PC-3 (cell line): ENCODE measurements around the gene ATP2B3. TPM values are rescaled to one million over a fixed set of nuclear protein-coding genes. Genes with fewer than 3 reads are reported as not detected.

ENCODE experiments used
- ATAC-seq: fragments of 200-7000 bp; cut with Tn5 transposase; 2 replicates; pipeline ENCODE4 v1.9.1; 2020; ENCODE audit warnings: mild to moderate bottlenecking, moderate library complexity
- BruUV-seq: library from RNA; stranded (reverse); fragments of 400-500 nt; replicated peaks from 2 replicates; lab custom pipeline; 2021; lab: Mats Ljungman, UMichigan
- CTCF ChIA-PET: fragments of 300-600 bp; sonication (Branson Sonifier 250); formaldehyde crosslinking; loops from one replicate; lab custom pipeline; 2022; ENCODE audit warnings: antibody characterized with exemption; lab: Charles Lee
- POLR2A ChIA-PET: fragments of 300-600 bp; sonication (Branson Sonifier 250); formaldehyde crosslinking; loops from one replicate; lab custom pipeline; 2022; ENCODE audit warnings: antibody characterized with exemption; ENCODE audit not compliant: unreplicated experiment; lab: Charles Lee
- DNase-seq: peaks from one replicate; pipeline ENCODE4 v3.0.0-alpha.2; 2015
- H2AFZ ChIP-seq: fragments of 300-600 bp; sonication (generic); 2 replicates; pipeline ENCODE4 v1.6.0; 2016; ENCODE audit warnings: antibody characterized with exemption, low read length
- H3F3A ChIP-seq: fragments of 300-600 bp; sonication (generic); one replicate; pipeline ENCODE4 v1.6.0; 2017; ENCODE audit warnings: antibody characterized with exemption, low read length, control low read depth, mild to moderate bottlenecking; ENCODE audit not compliant: unreplicated experiment
- H3K27ac ChIP-seq: fragments of 300-600 bp; sonication (generic); 2 replicates; pipeline ENCODE4 v1.5.1; 2016; ENCODE audit warnings: mild to moderate bottlenecking, low read length
- H3K27me3 ChIP-seq: fragments of 300-600 bp; sonication (generic); 2 replicates; pipeline ENCODE4 v1.6.1; 2016; ENCODE audit warnings: low read length, mixed read lengths
- H3K36me3 ChIP-seq: fragments of 300-600 bp; sonication (generic); 2 replicates; pipeline ENCODE4 v1.6.1; 2016; ENCODE audit warnings: low read depth, mixed run types, low read length, mixed read lengths
- H3K4me1 ChIP-seq: fragments of 300-600 bp; sonication (generic); 2 replicates; pipeline ENCODE4 v1.5.1; 2016; ENCODE audit warnings: low read length; ENCODE audit not compliant: insufficient read depth
- H3K4me2 ChIP-seq: fragments of 300-600 bp; sonication (generic); 2 replicates; pipeline ENCODE4 v1.6.0; 2016; ENCODE audit warnings: low read length
- H3K4me3 ChIP-seq: fragments of 300-600 bp; sonication (generic); 2 replicates; pipeline ENCODE4 v1.5.1; 2016; ENCODE audit warnings: mild to moderate bottlenecking, low read length, mixed read lengths
- H3K79me2 ChIP-seq: fragments of 300-600 bp; sonication (generic); 2 replicates; pipeline ENCODE4 v1.6.1; 2017; ENCODE audit warnings: low read length, mixed read lengths
- H3K9ac ChIP-seq: fragments of 300-600 bp; sonication (generic); 2 replicates; pipeline ENCODE4 v1.6.0; 2016; ENCODE audit warnings: mild to moderate bottlenecking, low read length
- H3K9me2 ChIP-seq: fragments of 300-600 bp; sonication (generic); replicated peaks from 2 replicates; pipeline ENCODE4 v1.6.1; 2016; ENCODE audit warnings: mixed run types, low read length, mixed read lengths
- H3K9me3 ChIP-seq: fragments of 300-600 bp; sonication (generic); 2 replicates; pipeline ENCODE4 v1.6.1; 2016; ENCODE audit warnings: low read length, mixed read lengths
- H4K20me1 ChIP-seq: fragments of 300-600 bp; sonication (generic); 2 replicates; pipeline ENCODE4 v1.6.1; 2016; ENCODE audit warnings: low read length, mixed read lengths
- EZH2 ChIP-seq: fragments of 300-600 bp; sonication (generic); IDR thresholded peaks from one replicate; pipeline ENCODE4 v1.6.1; 2017; ENCODE audit warnings: antibody characterized with exemption, mild to moderate bottlenecking, low read length; ENCODE audit not compliant: unreplicated experiment
- EZH2phosphoT487 ChIP-seq: fragments of 300-600 bp; sonication (generic); IDR thresholded peaks from 2 replicates; pipeline ENCODE4 v1.6.1; 2018; ENCODE audit warnings: mild to moderate bottlenecking, antibody characterized with exemption, low read length, borderline replicate concordance
- intact Hi-C: fragments of 100-400 bp; cut with micrococcal nuclease; formaldehyde crosslinking; loops from 2 replicates; pipeline ENCODE4 v1.9.0; 2023
- total RNA-seq: library from RNA; depleted of rRNA; stranded (reverse); fragments of >200 nt; gene quantifications from 2 replicates; pipeline ENCODE4 v1.2.3, GENCODE V29; 2014
- TF ChIP-seq, protein P1 (sequence below): fragments of 300-600 bp; sonication (generic); conservative IDR thresholded peaks from 2 replicates; pipeline ENCODE4 v1.5.1; 2017; ENCODE audit warnings: antibody characterized with exemption, low read depth, mild to moderate bottlenecking, low read length

The ATP2B3 gene
- total RNA-seq, 1 experiment from 2014 or later, result not detected

DNA sequence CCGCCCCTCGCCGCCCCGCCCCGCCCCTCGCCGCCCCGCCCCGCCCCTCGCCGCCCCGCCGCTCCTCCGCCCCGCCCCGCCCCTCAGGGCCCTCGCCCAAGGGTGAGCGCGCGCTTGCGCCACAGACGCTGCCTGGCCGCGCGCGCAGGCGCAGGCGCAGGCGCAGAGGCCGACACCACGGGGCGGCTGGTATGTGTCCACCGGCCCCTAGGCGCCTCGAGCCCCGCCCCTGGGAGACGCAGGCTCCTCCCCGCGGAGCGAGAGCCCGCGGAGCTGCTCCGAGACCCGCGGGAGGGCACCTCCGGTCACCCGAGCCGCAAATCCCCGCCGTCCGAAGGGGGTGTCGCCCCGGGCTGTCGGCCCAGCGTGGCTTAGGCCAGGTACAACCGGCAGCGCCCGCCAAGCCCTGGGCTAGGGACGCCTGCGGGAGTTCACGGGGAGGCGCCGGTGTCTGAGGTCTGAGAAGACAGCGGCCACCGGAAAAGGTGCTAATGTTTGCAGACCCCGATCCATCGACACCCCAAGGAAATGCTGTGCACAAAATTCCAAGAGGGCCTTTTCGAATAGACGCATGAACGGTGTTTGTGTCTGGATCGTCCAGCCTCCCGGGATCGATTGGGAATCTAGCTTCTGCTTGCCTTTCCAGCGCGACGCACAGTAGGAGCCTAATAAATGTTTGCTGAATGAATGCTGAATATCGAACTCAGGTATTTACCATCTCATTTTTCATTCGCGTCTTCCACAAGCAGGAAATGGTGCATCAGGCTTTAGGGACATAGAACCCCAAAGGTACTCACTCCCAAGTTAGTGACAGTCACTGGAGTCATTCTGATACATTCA, 82.0 kb downstream of the ATP2B3 start:
- Histone ChIP-seq H3K9me2 (no peaks in the 10 kb centered on the region), H3K27me3 (no peaks in the 10 kb centered on the region), H3K36me3 (no peaks in the 10 kb centered on the region), H3K9ac (peak overlapping the region; percentile 79), H3K4me1 (peaks cover 6% of the 10 kb centered on the region; the same call in 1 of the 2 replicates), H3K27ac (no peak overlapping the region), H3F3A (no peaks in the 10 kb centered on the region), H3K79me2 (peaks cover 33% of the 10 kb centered on the region), H3K4me3 (peak overlapping the region; percentile 86), H3K9me3 (no peaks in the 10 kb centered on the region), H4K20me1 (peaks cover 23% of the 10 kb centered on the region), H2AFZ (peak overlapping the region; percentile 95), H3K4me2 (peak overlapping the region; percentile 96)
- CTCF ChIA-PET, result interaction anchor here (1.3 kb wide), 1 partner anchor 68 kb away, joined by 5 read pairs; no protein-coding TSS in a partner anchor
- intact Hi-C loops, result no loop called here
- TF ChIP-seq, protein P1, sequence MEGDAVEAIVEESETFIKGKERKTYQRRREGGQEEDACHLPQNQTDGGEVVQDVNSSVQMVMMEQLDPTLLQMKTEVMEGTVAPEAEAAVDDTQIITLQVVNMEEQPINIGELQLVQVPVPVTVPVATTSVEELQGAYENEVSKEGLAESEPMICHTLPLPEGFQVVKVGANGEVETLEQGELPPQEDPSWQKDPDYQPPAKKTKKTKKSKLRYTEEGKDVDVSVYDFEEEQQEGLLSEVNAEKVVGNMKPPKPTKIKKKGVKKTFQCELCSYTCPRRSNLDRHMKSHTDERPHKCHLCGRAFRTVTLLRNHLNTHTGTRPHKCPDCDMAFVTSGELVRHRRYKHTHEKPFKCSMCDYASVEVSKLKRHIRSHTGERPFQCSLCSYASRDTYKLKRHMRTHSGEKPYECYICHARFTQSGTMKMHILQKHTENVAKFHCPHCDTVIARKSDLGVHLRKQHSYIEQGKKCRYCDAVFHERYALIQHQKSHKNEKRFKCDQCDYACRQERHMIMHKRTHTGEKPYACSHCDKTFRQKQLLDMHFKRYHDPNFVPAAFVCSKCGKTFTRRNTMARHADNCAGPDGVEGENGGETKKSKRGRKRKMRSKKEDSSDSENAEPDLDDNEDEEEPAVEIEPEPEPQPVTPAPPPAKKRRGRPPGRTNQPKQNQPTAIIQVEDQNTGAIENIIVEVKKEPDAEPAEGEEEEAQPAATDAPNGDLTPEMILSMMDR, result no peak
- TF ChIP-seq EZH2phosphoT487 (no peak), EZH2 (no peak)
- DNase-seq (peak; percentile 91), ATAC-seq (peak; percentile 84)
- BruUV-seq, result TSS peak; percentile 67
- POLR2A ChIA-PET, result no interaction called here

DNA sequence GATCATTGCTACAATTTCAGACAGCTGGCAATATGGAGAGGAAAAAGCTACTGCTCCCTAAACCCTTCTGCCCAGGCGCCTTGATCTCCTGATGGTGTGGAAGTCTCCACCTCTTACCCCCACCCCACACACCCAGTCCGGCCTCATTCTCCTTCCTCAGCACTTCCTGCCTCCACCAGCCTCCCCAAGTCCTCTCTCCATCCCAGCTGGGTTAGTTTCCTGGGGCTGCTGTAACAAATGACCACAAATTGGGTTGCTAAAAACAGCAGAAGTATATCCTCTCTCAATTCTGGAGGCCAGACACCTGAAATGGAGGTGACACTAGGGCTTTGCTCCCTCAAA, 82.6 kb downstream of the ATP2B3 start:
- no peaks in the 10 kb centered on the region for H3F3A ChIP-seq
- H3K27ac ChIP-seq, result no peak overlapping the region
- H3K79me2 ChIP-seq, result peaks cover 33% of the 10 kb centered on the region
- no peaks in the 10 kb centered on the region for H3K9me3 ChIP-seq
- ATAC-seq, result peak; percentile 27; the same call in 1 of the 2 replicates
- ChIA-PET POLR2A (no interaction called here), CTCF (no interaction called here)
- peaks cover 23% of the 10 kb centered on the region for H4K20me1 ChIP-seq
- no peaks in the 10 kb centered on the region for H3K9me2 ChIP-seq
- peak overlapping the region; percentile 86 for H3K4me3 ChIP-seq
- peak overlapping the region; percentile 95 for H2AFZ ChIP-seq
- H3K4me1 ChIP-seq, result peaks cover 6% of the 10 kb centered on the region; the same call in 1 of the 2 replicates
- H3K9ac ChIP-seq, result peak overlapping the region; percentile 79
- H3K36me3 ChIP-seq, result no peaks in the 10 kb centered on the region
- no peak for DNase-seq
- intact Hi-C loops, result no loop called here
- H3K4me2 ChIP-seq, result peak overlapping the region; percentile 96
- no TSS peak for BruUV-seq
- H3K27me3 ChIP-seq, result no peaks in the 10 kb centered on the region
- TF ChIP-seq EZH2 (no peak), EZH2phosphoT487 (no peak)
- TF ChIP-seq, protein P1, result no peak

DNA sequence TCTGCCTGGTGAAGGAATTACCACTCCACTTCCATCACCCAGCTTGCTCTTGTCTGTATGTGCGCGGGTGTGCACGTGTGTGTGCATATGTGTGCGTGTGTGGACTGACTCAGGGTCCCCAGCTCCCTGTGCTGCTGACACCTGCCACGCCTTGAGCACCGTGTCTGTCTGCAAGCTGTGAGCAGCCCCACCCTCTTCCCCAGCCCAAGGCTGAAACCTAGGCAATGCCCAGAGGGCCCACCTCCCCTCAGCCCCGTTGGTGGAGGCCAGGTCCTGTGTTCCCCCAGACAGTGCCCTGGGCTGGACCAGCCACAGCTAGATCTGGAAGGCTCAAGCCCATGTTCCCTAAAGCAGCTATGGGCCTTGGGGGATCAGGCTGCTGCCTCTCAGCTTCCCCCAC, 83.5 kb downstream of the ATP2B3 start:
- H2AFZ ChIP-seq, result no peak overlapping the region
- DNase-seq (no peak), ATAC-seq (no peak)
- peaks cover 23% of the 10 kb centered on the region for H4K20me1 ChIP-seq
- no peaks in the 10 kb centered on the region for H3F3A ChIP-seq
- H3K4me1 ChIP-seq, result peaks cover 6% of the 10 kb centered on the region; the same call in 1 of the 2 replicates
- no peaks in the 10 kb centered on the region for H3K9me3 ChIP-seq
- no peak overlapping the region for H3K9ac ChIP-seq
- intact Hi-C loops, result no loop called here
- TF ChIP-seq EZH2phosphoT487 (no peak), EZH2 (no peak)
- TF ChIP-seq, protein P1, result no peak
- peak overlapping the region; percentile 86; the same call in 1 of the 2 replicates for H3K4me3 ChIP-seq
- H3K4me2 ChIP-seq, result peak overlapping the region; percentile 96
- no peaks in the 10 kb centered on the region for H3K36me3 ChIP-seq
- no TSS peak for BruUV-seq
- ChIA-PET POLR2A (no interaction called here), CTCF (no interaction called here)
- H3K27me3 ChIP-seq, result no peaks in the 10 kb centered on the region
- H3K27ac ChIP-seq, result no peak overlapping the region
- no peaks in the 10 kb centered on the region for H3K9me2 ChIP-seq
- H3K79me2 ChIP-seq, result peaks cover 28% of the 10 kb centered on the region
